Prostate gland (tissue), 2 donors: ENCODE measurements around the gene COPB1. TPM values are rescaled to one million over a fixed set of nuclear protein-coding genes. Genes with fewer than 3 reads are reported as not detected.

ENCODE experiments used
- DNase-seq: peaks from one replicate; pipeline ENCODE4 v3.0.0-alpha.2; 2019; ENCODE audit warnings: low spot score
- H3K27ac ChIP-seq, 2 donors: fragments of 200-600 bp; sonication (generic); 2 replicates each; pipeline ENCODE4 v1.5.1; 2017 to 2019
- H3K27me3 ChIP-seq: fragments of 200-600 bp; sonication (generic); replicated peaks from 2 replicates; pipeline ENCODE4 v1.5.1; 2019; ENCODE audit not compliant: insufficient read depth
- H3K36me3 ChIP-seq, 2 donors: fragments of 200-600 bp; sonication (generic); 1 replicate in 1 of 2; 2 replicates in 1 of 2; pipeline versions ENCODE4 v1.5.1 to v1.8.1; 2017 to 2019
- H3K4me1 ChIP-seq: fragments of 200-600 bp; sonication (generic); replicated peaks from 2 replicates; pipeline ENCODE4 v1.5.1; 2019
- H3K4me3 ChIP-seq, 2 donors: fragments of 200-600 bp; sonication (generic); 2 replicates each; pipeline ENCODE4 v1.5.1; 2017 to 2019
- H3K9me3 ChIP-seq: fragments of 200-600 bp; sonication (generic); 2 replicates; pipeline ENCODE4 v1.5.1; 2017
- CTCF ChIP-seq, 4 experiments: fragments of 200-600 bp in 2 of 4; fragments of 450-650 bp in 2 of 4; sonication (generic) in 2 of 4; IDR thresholded peaks; 1 replicate in 3 of 4; 2 replicates in 1 of 4; pipeline ENCODE4 v1.5.1; 2016 to 2019; ENCODE audit warnings: antibody characterized with exemption in 4 of 4, mild to moderate bottlenecking in 2 of 4, moderate library complexity in 2 of 4
- POLR2A ChIP-seq: fragments of 450-650 bp; IDR thresholded peaks from one replicate; pipeline ENCODE4 v1.6.1; 2016; ENCODE audit warnings: antibody characterized with exemption, mild to moderate bottlenecking
- POLR2AphosphoS5 ChIP-seq: sonication (generic); formaldehyde crosslinking; IDR thresholded peaks from one replicate; pipeline ENCODE4 v1.6.1; 2017; ENCODE audit warnings: antibody characterized with exemption
- WGBS: methylation state at CpG from one replicate; pipeline ENCODE4 v1.1.5; 2018; 5-methylcytosine and 5-hydroxymethylcytosine counted together
- intact Hi-C: fragments of 100-400 bp; cut with DNase I; formaldehyde crosslinking; loops from one replicate; pipeline ENCODE4 v1.14.2; 2022
- small RNA-seq, 2 donors: library from RNA; depleted of rRNA; stranded (forward); fragments of <200 nt; gene quantifications; one replicate each; pipeline ENCODE3, GENCODE V24; 2016
- total RNA-seq, 2 donors: library from RNA; depleted of rRNA; stranded (reverse); fragments of >200 nt; gene quantifications; one replicate each; pipeline ENCODE4 v1.1.0, GENCODE V29; 2016

COPB1 gene
- total RNA-seq, 2 donors from 2014 or later, result 77.7 to 145 TPM

- Histone ChIP-seq H3K27ac (no peak overlapping the region), H3K27me3 (no peaks in the 10 kb centered on the region), H3K4me3 (no peak overlapping the region), H3K4me1 (no peaks in the 10 kb centered on the region), H3K36me3 (no peaks in the 10 kb centered on the region), H3K9me3 (no peaks in the 10 kb centered on the region)
- no peak for DNase-seq
- WGBS, result 71% methylated on average over 4 of the region's 4 CpGs
- intact Hi-C loops, result no loop called here
- TF ChIP-seq POLR2AphosphoS5, result no peak
Observed at GRCh38 chr11:14413307-14414069, 86.1 kb downstream of the COPB1 start.

- DNase-seq, result no peak
Observed at GRCh38 chr11:14411818-14412217, 87.8 kb downstream of the COPB1 start.

GRCh38 chr11:14409891-14410290 is 89.7 kb downstream of the COPB1 start:
- Histone ChIP-seq H3K4me1 (no peaks in the 10 kb centered on the region), H3K36me3 (no peaks in the 10 kb centered on the region), H3K27ac (no peak overlapping the region), H3K4me3 (no peak overlapping the region), H3K9me3 (no peaks in the 10 kb centered on the region), H3K27me3 (no peaks in the 10 kb centered on the region)
- DNase-seq, result no peak
- WGBS, result 38% methylated on average over 3 of the region's 3 CpGs
- intact Hi-C loops, result no loop called here
- TF ChIP-seq CTCF (IDR thresholded peaks at IDR 0.05), result no peak
- no peak for TF ChIP-seq POLR2AphosphoS5
- no peak for TF ChIP-seq POLR2A

More at GRCh38 chr11:14411818-14412217, 87.8 kb downstream of the COPB1 start:
- H3K4me1 ChIP-seq, result no peaks in the 10 kb centered on the region
- intact Hi-C loops, result no loop called here
- no peaks in the 10 kb centered on the region for H3K27me3 ChIP-seq
- H3K27ac ChIP-seq, result no peak overlapping the region
- TF ChIP-seq CTCF (IDR thresholded peaks at IDR 0.05) (no peak), POLR2A (no peak), POLR2AphosphoS5 (no peak)
- no peaks in the 10 kb centered on the region for H3K9me3 ChIP-seq
- H3K36me3 ChIP-seq, result no peaks in the 10 kb centered on the region
- no peak overlapping the region for H3K4me3 ChIP-seq

- no peak for DNase-seq
- no peak overlapping the region for H3K4me3 ChIP-seq
- TF ChIP-seq CTCF (IDR thresholded peaks at IDR 0.05) (no peak), POLR2AphosphoS5 (no peak), POLR2A (no peak)
- H3K9me3 ChIP-seq, result no peaks in the 10 kb centered on the region
- WGBS, result 93% methylated on average over 2 of the region's 2 CpGs
- H3K4me1 ChIP-seq, result no peaks in the 10 kb centered on the region
- H3K36me3 ChIP-seq, result no peaks in the 10 kb centered on the region
- H3K27me3 ChIP-seq, result no peaks in the 10 kb centered on the region
- intact Hi-C loops, result no loop called here
- H3K27ac ChIP-seq, result no peak overlapping the region
Observed at GRCh38 chr11:14408612-14409011, 91.0 kb downstream of the COPB1 start.

Small RNAs within 50 kb of the gene (small RNA-seq; reads per million reads assigned to genes)
- gene RNU7-49P, result 0 reads per million in 2 donors

Other genes with a start within 250 kb of the COPB1 start
- gene RRAS2, start 140.6 kb downstream of the COPB1 start, total RNA-seq, result 10 to 100 TPM; 40.5 to 59.6 TPM
- gene PSMA1, start 20.6 kb upstream of the COPB1 start, total RNA-seq, result 100 to 1,000 TPM in 1 of 2 donors, 10 to 100 TPM in 1; 68.7 to 135 TPM
- 10 to 100 TPM; 21.1 to 23.4 TPM for gene PDE3B, start 144.0 kb upstream of the COPB1 start, total RNA-seq